ENCODE results near the gene AP5S1. TPM values are rescaled to one million over a fixed set of nuclear protein-coding genes. Genes with fewer than 3 reads are reported as not detected.

AP5S1 gene
- total and polyA plus RNA-seq, 2 of the 13 experiments (the other 11 are each of a cell fraction or from before 2014, with no cell fraction given) = 7.9 to 23.2 TPM

GRCh38 chr20:3874194-3874844, 54.0 kb downstream of the AP5S1 start:
- no peak overlapping the region for H3K27ac ChIP-seq (ENCODE audit: extremely low read length, insufficient read depth, low read length)
- no peak overlapping the region for H3K9ac ChIP-seq (ENCODE audit: insufficient read depth, low read depth, low read length)
- no peaks in the 10 kb centered on the region for H3K9me3 ChIP-seq (ENCODE audit: low read length)
- no peaks in the 10 kb centered on the region for H4K20me1 ChIP-seq (ENCODE audit: insufficient read depth, low read length)
- no peak overlapping the region for H3K4me3 ChIP-seq (replicated peaks in 1 of 3; ENCODE audit: insufficient read depth in 1 of 3, low read depth in 2 of 3, low read length in 3 of 3)
- H2AFZ ChIP-seq (ENCODE audit: low read length) = no peak overlapping the region
- in situ Hi-C loops (cut with HindIII; ENCODE audit: extremely low pct_ligation_motif_present, low pct_unique_long_range_greater_than_20kb) (no loop called here), intact Hi-C loops (cut with micrococcal nuclease; ENCODE audit: unreplicated experiment) (no loop called here)
- no peak for DNase-seq (ENCODE audit: low spot score)
- ChIA-PET POLR2A (interaction anchor here (0.8 kb wide), 1 partner anchor 9 kb away, joined by 3 read pairs; no protein-coding TSS in a partner anchor), CTCF (ENCODE audit: low intra/inter-chr PET ratio, low total read pairs) (no interaction called here)
- ATAC-seq = no peak
- TF ChIP-seq AGO2 (optimal IDR thresholded peaks at IDR 0.05; ENCODE audit: low read depth, low read length) (peak; percentile 46), POLR2A (IDR thresholded peaks at IDR 0.05; ENCODE audit: insufficient read depth in 1 of 2, low read depth in 2 of 2, low read length in 2 of 2) (peak in 1 of 2 experiments; percentile 22; a peak in 2 of 4 replicates), ZSCAN30 (CRISPR knock-in tag; IDR thresholded peaks at IDR 0.05) (peak; percentile 4; the same call in 1 of the 2 replicates), ZNF619 (CRISPR knock-in tag; IDR thresholded peaks at IDR 0.05) (0 out of 2 replicates have a peak, but pooled peaks have one; percentile 13), KMT2A (CRISPR knock-in tag; IDR thresholded peaks at IDR 0.05) (no peak), TBX2 (CRISPR knock-in tag; IDR thresholded peaks at IDR 0.05; ENCODE audit: borderline replicate concordance) (no peak), SSRP1 (CRISPR knock-in tag; IDR thresholded peaks at IDR 0.05) (peak; percentile 21; the same call in 1 of the 2 replicates), RBM22 (optimal IDR thresholded peaks at IDR 0.05; ENCODE audit: low read length) (peak; percentile 73), HNRNPH1 (optimal IDR thresholded peaks at IDR 0.05; ENCODE audit: low read depth, low read length) (peak; percentile 76), TOE1 (CRISPR knock-in tag; IDR thresholded peaks at IDR 0.05) (no peak), NCOA2 (CRISPR knock-in tag; IDR thresholded peaks at IDR 0.05) (no peak)
- WGBS (ENCODE audit: low lambda C conversion rate) = 92% methylated on average over 3 of the region's 3 CpGs
- no peak overlapping the region for H3K4me2 ChIP-seq (ENCODE audit: low read depth, low read length)
- H3K79me2 ChIP-seq (ENCODE audit: insufficient read depth, low read length) = no peaks in the 10 kb centered on the region
- no peaks in the 10 kb centered on the region for H3K27me3 ChIP-seq (ENCODE audit: control insufficient read depth in 1 of 2, insufficient read depth in 2 of 2, low read length in 2 of 2)
- H3K4me1 ChIP-seq (ENCODE audit: insufficient read depth, low read length) = peaks cover 12% of the 10 kb centered on the region
- FAIRE-seq = no peak
- BruUV-seq (replicated peaks) = no TSS peak
- H3K36me3 ChIP-seq (replicated peaks in 1 of 2; ENCODE audit: control insufficient read depth in 1 of 2, insufficient read depth in 2 of 2, low read length in 2 of 2) = peaks cover 3 to 19% of the 10 kb centered on the region in 2 experiments; a peak in 4 of 5 replicates

Data from HepG2 (cell line).